ENCODE results near the gene MAGOHB. TPM values are rescaled to one million over a fixed set of nuclear protein-coding genes. Genes with fewer than 3 reads are reported as not detected.

MAGOHB gene
- total RNA-seq, 1 experiment from 2014 or later, result 64.5 TPM

GRCh38 chr12:10563002-10563401 is 50.4 kb downstream of the MAGOHB start:
- no peak overlapping the region for H2BK12ac ChIP-seq (ENCODE audit: insufficient read length, low read depth, low read length)
- H2BK120ac ChIP-seq (ENCODE audit: low read depth, low read length, poor library complexity, severe bottlenecking), result no peak overlapping the region
- H3K14ac ChIP-seq (ENCODE audit: insufficient read depth, low read length), result no peak overlapping the region
- no peak overlapping the region for H2BK15ac ChIP-seq (ENCODE audit: low read depth, low read length)
- H3K9me3 Mint-ChIP-seq, result no peaks in the 10 kb centered on the region
- no peak overlapping the region for H4K5ac ChIP-seq (ENCODE audit: insufficient read length, low read depth, low read length)
- H4K20me1 ChIP-seq (ENCODE audit: control insufficient read depth, insufficient read depth, insufficient read length), result no peaks in the 10 kb centered on the region
- no peaks in the 10 kb centered on the region for H3K36me3 Mint-ChIP-seq (ENCODE audit: insufficient read depth in 1 of 3, low read depth in 3 of 3)
- no peaks in the 10 kb centered on the region for H3K4me1 ChIP-seq (ENCODE audit: insufficient read depth, low read length)
- no peak overlapping the region for H2BK20ac ChIP-seq (ENCODE audit: low read depth, low read length, poor library complexity, severe bottlenecking)
- no peak for TF ChIP-seq CTCF (conservative IDR thresholded peaks at IDR 0.05)
- no CpG with 5 or more reads among the region's 1 CpG for WGBS (ENCODE audit: extremely low coverage, insufficient read length, low lambda C conversion rate)
- H3K27ac ChIP-seq (ENCODE audit: insufficient read length, low read depth, low read length), result no peak overlapping the region
- H3K9me3 ChIP-seq (ENCODE audit: control insufficient read depth, low read depth, low read length), result no peaks in the 10 kb centered on the region
- H3K27ac Mint-ChIP-seq, result no peak overlapping the region
- H2AK5ac ChIP-seq (ENCODE audit: insufficient read length, low read length), result no peak overlapping the region
- H3K4me1 Mint-ChIP-seq, result peaks cover 3% of the 10 kb centered on the region in 2 experiments
- no peak for DNase-seq
- H3K23ac ChIP-seq (ENCODE audit: insufficient read length, low read depth, low read length), result no peak overlapping the region
- H3K4me3 Mint-ChIP-seq, result no peak overlapping the region
- H3K56ac ChIP-seq (ENCODE audit: insufficient read length, low read depth, low read length), result no peak overlapping the region
- no peaks in the 10 kb centered on the region for H3K27me3 ChIP-seq (ENCODE audit: insufficient read depth, low read length)
- no peak overlapping the region for H2AFZ ChIP-seq (ENCODE audit: low read length)
- H3T11ph ChIP-seq (ENCODE audit: low read length), result no peak overlapping the region
- H3K23me2 ChIP-seq (ENCODE audit: insufficient read length, low read depth, low read length, poor library complexity, severe bottlenecking), result no peaks in the 10 kb centered on the region
- H3K79me2 ChIP-seq (ENCODE audit: insufficient read depth, low read length), result no peaks in the 10 kb centered on the region
- H3K4ac ChIP-seq (ENCODE audit: low read depth, low read length), result no peak overlapping the region
- 0 out of 2 replicates have a peak, but pooled peaks cover 1% of the 10 kb centered on the region for H3K27me3 Mint-ChIP-seq (ENCODE audit: low read depth)
- no peaks in the 10 kb centered on the region for H3K79me1 ChIP-seq (ENCODE audit: insufficient read depth, low read depth, low read length, poor library complexity, severe bottlenecking)
- no peak overlapping the region for H4K91ac ChIP-seq (ENCODE audit: insufficient read length, low read depth, low read length)
- H3K4me2 ChIP-seq (ENCODE audit: insufficient read depth, insufficient read length, low read length), result no peak overlapping the region
- H3K9ac ChIP-seq (ENCODE audit: extremely low read depth, insufficient read length, low read length), result no peak overlapping the region
- H4K8ac ChIP-seq (replicated peaks; ENCODE audit: insufficient read length, low read depth, low read length), result no peak overlapping the region
- H2BK5ac ChIP-seq (ENCODE audit: insufficient read length, low read length), result no peak overlapping the region
- no peak overlapping the region for H3K18ac ChIP-seq (ENCODE audit: insufficient read length, low read depth, low read length)
